ENCODE results near the gene CHI3L2.

The CHI3L2 gene

GRCh38 chr1:111221633-111222291 lies 5.8 kb upstream of the CHI3L2 start:
- no peak for DNase-seq

DNA sequence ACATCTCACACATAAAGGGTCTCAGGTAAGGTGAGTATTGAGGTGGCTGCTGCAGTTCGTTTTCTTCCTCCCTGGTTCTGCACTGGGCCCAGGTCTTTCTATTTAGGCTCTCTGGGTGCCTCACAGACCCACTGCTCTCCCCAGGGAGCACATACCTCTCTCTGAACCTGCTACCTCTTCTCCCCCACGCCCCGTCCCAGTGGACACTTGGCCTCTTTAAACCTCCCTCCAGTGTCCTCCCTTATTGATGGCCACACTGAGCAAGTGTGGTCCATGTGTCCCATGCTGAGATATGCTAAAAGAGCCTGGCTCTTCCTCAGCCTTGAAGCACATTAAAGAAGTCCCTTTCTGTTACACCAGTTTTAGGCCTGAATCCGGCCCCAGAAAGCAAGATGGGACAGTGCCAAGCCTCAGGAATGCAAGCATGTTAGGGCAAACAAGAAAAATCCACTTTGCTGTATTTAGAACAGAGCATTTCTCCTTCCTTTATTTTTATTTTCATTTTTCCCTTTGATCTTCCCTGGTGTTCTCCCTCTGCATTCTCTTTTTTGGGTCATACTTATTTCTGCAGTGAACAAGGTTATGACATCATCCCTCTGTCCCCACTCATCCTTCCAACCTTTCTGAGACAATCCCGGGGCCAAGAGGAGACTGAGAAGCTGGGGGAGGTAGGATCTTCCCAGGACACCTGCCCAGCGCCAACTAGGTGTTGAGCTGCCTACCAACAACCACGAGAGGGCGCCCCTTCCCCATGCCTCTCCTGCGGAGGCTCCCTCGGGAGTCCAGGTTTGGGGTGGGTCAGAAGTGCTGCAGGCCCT lies 5.0 kb upstream of the CHI3L2 start:
- peak in 1 of 2 experiments; percentile 43 for DNase-seq

GRCh38 chr1:111223126-111223685 lies 4.3 kb upstream of the CHI3L2 start:
- no peak for DNase-seq

- DNase-seq: no peak
Measured at GRCh38 chr1:111225091-111225490, 2.4 kb upstream of the CHI3L2 start.

DNA sequence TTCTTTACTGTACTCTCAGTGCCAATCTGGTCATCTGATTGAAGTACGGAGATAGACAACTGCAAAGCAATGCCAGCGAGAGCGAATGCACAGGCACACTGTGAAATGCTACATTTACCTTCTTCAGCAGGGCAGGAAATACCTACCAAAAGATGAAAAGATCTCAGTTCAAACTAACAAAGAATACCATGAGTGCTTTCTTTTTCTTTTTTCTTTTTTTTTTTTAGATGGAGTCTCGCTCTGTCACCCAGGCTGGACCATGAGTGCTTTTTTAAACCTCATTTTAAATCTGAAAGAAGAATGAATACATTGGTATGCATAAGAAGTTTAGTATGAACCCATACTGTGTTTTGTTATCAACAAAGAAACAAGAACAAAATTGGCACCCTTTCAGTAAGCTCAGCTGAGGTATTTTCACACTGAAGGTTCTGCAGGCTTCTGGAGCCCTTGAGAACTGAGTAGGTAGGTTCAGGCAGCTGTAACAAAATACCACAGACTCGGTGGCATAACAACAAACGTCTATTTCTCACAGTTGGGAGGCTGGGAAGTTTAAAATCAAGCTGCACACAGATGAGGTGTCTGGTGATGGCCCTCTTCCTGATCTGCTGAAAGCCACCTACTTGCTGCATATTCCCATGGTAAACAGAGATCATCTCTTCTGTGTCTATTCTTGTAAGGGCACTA lies 1.7 kb upstream of the CHI3L2 start:
- DNase-seq: no peak

GRCh38 chr1:111227851-111228747 lies 586 bp downstream of the CHI3L2 start:
- peak in 1 of 2 experiments; percentile 35 for DNase-seq

GRCh38 chr1:111228748-111229126 lies 1.2 kb downstream of the CHI3L2 start:
- no peak for DNase-seq

- no peak for DNase-seq
Measured at GRCh38 chr1:111232134-111232533, 4.6 kb downstream of the CHI3L2 start.

DNA sequence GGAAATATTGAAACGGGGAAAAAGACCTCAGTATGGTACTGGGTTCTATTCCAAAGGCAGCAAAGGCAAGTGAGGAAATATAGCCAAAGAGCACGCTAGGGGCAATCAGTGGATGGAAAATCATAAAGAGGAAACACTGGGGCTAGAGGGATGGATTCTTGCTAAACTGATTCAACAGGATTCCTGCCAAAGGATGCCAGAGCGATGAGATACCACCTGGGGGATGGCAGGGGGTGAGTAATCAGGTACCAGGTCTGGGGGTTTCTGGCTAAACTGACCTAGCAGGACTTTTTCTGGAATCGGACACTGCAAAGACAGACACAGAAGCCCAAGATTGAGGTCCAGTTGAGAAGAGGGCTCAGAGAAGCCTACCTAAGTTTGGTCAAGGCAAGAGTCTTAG lies 6.7 kb downstream of the CHI3L2 start:
- DNase-seq: no peak

GRCh38 chr1:111234866-111235265 lies 7.4 kb downstream of the CHI3L2 start:
- DNase-seq: no peak

- DNase-seq: no peak
Measured at GRCh38 chr1:111236379-111236778, 8.9 kb downstream of the CHI3L2 start.

DNA sequence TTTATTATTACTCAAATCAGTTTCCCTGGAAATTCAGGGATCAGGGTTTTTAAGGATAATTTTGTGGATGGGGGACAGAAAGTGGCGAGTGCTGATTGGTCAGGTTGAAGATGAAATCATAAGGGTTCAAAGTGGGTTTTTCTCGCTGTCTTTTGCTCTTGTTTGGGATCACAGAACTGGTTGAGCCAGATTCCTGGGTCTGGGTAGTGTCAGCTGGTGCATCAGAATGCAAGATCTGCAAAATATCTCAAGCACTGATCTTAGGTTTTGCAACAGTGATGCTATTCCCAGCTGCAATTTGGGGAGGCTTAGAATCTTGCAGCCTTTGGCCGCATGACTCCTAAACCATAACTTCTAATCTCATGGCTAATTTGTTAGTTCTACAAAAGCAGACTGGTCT lies 9.3 kb downstream of the CHI3L2 start:
- no peak for DNase-seq

DNA sequence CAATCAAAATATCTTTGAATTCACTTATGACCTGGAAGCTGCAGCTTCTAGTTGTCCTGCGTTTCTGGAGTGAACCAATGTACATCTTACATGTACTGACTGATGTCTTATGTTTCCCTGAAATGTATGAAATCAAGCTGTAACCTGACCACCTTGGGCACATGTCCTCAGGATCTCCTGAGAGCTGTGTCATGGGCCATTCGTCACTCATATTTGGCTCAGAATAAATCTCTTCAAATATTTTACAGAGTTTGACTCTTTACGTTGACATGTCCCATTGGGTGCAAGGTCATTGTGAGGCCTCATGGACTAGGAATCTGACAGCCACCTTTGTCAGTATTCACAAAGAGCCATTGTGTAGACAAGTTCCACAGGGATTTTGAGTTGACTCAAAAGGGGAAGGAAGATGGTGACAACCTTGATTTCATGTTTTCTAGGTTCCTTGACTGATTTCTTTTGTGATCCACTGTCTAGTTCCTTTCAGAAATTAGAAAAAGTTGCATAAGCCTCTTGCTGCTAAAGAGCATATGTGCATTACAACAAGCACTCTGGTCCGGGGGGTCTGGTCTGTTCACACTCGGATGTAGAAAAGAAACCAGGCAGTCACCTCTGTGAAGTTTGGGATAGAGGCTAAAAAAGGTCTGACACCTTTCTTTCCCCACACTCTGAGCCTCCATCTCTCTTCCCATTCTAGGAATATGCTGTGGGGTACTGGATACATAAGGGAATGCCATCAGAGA lies 10.7 kb downstream of the CHI3L2 start:
- DNase-seq: no peak

DNA sequence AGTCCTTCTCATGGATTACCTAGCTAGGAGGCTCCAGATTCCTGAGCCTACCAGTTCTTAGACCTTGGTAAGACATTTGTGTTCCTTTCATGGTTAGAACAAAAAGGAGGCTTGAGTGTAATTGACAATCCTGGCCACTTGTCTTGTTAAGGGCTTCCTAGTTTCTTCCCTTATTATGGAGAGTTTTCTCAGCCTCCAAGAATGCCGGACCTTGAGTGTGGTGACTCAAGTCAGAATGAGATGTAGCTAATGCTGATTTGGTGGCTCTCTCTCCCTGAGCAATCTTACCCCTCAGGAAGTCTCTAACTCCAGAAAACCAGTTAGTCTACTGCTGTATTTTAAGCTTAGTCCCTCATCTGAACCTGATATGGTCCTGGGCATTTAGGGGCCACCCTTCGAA lies 14.3 kb downstream of the CHI3L2 start:
- no peak for DNase-seq

DNA sequence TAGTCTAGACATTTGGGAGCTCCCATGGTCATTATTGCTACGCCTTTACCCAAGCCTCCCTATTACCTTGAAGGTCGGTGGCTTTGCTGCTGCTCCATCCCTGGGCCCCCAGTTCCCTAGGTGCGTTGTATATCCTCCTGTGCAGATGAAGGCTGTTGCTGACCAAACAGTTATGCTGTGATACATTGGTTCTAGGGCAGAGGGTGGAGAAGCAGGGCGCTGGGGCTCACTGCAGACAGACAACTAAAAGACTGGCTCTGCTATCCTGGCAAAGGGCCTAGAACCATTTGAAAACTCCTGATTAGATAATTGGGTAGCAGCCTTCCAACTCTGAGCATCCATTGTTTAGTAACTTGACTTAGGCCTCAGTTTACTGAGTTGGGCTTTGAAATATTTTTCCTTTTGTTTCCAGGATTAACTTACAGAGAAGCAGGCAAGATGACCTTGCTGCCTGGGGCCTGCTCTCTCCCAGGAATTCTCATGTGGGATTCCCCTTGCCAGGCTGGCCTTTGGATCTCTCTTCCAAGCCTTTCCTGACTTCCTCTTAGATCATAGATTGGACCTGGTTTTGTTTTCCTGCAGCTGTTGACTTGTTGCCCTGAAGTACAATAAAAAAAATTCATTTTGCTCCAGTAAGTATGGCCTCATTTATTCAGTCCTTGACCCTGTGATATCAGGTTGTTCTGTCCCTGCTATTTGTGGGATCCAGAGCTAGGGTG lies 15.5 kb downstream of the CHI3L2 start:
- DNase-seq: no peak

GRCh38 chr1:111247125-111247838 lies 19.8 kb downstream of the CHI3L2 start:
- no peak for DNase-seq

DNA sequence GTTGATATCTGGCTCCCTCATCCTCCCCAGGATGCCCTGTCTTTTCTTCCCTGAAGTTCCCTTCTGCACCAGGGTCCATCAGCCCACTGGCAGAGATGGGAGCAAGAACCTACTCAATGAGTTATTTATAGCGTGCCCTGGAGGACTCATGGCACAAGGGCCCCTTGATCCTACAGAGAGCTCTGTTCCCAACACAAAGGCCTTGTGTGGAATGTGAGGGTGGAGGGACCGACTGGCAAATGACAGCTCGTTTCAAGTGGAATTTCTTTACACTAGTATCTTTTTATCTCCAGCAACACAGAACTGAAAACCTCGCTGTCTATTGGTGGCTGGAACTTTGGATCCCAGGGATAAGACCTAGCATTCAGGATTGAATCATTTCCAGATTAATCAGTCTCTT lies 22.4 kb downstream of the CHI3L2 start:
- no peak for DNase-seq

GRCh38 chr1:111251570-111251969 lies 24.1 kb downstream of the CHI3L2 start:
- DNase-seq: no peak

DNA sequence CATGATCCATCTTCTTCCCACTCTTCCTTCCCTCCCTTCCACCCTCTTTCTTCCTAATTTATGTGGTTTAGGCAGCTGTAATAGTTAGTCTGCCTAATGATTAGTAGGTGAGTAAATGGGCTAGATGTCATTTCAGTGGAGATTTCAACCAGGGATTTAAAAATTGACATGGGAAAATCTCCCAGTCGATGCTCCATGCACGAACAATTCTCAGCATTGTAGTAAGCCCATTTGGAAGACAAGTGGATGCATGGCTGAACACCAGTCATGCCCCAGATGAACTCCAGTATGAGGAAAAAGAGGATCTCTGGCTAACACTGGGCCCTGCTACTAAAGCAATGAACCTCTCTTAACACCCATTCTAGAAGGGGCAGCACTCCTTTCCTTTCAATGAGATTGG lies 25.3 kb downstream of the CHI3L2 start:
- DNase-seq: no peak

DNA sequence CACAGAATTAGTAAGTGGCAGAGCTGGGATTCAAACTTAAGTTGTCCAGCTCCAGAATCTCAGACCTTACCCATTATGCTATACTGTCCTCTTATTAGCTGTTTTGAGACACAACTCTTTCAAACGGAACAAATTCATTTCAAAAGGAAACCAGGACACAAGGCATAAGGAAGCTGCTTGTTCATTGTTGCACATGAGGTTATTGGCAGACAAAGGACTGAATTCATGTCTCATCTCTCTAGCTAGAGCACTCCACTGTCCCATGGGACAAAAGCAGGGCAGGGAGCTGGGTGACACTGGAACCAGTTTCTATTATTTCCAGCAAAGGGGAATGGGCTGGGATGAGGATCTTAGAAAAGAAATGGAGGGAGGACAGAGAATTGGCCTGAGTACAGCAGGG lies 26.4 kb downstream of the CHI3L2 start:
- no peak for DNase-seq

All from SW 1271 (cell line).